DMS114 treated with DMSO at 0.1 percent for 48 hours (cell line): ENCODE data around the gene CRABP2.
A peak's percentile ranks its signal among the peaks of the same experiment; 100 is the strongest.

Source experiments
- DNase-seq: peaks from one replicate; lab custom pipeline; 2025; ENCODE audit not compliant: unreplicated experiment; lab: John Stamatoyannopoulos, UW

CRABP2 gene

DNA sequence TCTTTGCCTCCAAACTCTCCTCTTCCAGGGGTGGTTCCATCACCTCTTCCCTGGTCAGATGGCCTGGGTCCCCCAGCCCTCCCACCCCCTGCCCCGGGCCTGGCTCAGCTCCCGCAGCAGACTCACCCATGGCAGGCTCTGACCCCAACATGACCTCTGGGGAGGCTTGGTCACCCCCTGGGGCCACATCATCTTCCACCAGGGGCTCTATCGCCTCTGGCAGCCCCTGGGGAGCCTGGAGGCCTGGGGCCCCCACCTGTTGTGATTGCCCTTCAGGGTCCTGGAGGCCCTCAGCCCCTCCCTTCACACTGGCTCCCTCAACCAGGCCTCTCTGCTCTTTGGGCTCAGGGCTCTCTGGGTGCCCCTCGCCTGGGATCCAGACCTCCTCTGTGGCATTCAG lies 34.6 kb downstream of the CRABP2 start:
- DNase-seq: no peak

DNA sequence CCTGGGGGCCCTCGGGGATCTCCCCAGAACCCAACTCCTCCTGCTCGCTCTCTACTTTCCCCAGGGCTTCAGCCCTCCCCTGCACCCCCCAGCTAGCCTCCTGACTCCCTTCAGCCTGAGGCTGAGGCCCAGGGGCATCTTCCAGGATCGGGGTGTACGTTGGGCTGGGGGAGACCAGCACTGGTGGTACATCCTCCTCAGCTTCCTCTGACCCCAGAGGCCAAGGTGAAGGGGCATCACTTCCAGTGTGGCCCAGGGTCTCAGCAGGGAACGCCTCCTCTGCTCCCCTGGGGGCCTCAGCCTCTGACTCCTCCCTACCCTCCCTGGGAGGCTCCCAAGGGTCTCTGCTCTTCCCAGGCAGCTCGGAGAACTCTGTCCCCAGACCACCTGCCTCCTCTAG lies 35.0 kb downstream of the CRABP2 start:
- no peak for DNase-seq

DNA sequence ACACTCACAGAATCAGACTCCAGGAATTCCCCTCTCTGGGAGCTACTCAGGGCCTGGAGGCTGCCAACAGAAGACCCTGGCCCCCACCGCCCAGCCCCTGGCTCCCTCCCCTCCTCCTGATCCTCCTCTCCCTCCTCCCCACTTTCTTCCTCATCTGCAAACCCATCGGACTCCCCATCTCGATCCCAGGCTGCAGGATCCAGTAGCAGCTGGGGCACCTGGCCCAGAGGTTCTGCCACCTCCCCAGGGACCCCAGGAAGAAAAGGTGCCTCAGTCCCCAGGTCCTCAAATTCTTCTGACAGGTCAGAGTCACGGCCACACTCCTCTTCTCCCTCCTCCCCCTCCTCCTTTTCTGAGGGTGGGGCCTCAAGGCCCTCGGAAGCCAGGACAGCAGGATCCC lies 35.6 kb downstream of the CRABP2 start:
- no peak for DNase-seq

DNA sequence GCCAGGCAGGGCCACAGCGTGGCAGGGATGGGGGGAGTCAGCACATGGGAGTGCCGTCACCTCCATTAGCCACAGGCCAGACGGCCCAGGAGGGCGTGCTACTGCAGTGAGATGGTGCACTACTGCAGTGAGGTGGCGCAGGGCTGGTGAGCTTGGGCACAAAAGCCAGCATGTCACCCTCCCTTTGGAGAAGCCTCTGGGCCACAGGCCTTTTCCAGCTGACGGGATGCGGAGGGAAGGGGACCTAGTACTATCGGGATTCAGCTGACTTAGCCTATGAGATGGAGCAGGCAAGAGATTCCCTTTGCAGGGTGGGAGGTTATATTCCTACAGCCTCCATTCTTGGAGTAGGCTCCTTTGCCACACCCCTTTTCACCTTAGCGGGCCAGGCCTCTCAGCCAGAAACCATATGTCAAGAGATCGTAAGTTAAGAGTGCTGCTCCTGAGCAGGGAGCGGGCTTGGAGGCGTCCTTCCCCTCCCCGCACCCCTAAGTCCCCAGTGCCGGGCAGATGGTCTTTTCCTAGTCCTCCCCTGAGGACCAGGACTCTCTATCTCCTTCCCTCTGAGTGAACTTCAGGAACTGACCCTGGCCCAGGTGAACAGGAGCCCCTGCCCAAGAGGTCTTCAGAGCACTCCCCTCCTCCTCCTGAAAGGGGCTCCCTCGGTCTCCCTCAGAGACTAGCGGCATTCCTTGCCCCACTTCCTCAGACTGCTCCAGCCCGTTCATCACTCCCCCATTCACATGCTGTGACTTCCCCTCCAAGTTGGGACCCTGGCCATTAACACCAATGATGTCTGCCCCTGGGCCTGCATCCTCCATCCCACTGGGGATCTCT lies 36.4 kb downstream of the CRABP2 start:
- DNase-seq: no peak

DNA sequence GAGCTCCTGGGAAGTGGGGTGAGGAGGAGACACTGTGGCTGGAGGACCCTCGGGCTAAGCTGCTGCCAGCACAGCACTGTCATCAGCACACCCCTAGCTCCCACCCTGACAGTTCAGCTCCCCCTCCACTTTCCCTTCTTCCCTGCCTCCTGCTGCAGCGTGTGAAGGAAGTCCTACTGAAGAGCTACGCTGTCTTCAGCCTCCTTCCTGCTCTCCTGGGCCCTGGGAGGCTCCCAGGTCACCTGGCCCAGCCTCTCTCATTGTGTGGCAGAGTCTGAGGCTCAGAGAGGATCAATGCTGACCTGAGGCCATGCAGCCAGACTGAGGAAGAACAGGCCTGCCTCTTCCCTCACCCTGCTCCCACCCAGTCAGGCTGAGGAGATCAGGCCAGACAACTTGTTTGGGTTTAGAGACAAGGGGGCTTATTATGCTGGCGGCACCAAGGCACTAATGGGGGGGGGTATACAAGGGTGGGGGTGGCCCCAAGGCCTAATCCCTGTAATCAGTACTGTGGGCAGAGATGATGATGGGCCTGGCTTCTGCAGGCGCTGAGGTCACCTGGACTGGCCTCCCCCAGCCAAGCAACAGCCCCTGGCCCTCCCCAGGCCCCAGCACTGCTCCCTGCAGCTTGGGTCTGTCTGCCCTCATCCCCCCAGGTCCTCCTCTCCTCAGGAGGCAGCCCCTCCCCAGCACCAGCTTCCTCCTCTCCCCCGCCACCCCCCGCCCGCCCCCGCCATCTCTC lies 37.2 kb downstream of the CRABP2 start:
- DNase-seq: no peak

DNA sequence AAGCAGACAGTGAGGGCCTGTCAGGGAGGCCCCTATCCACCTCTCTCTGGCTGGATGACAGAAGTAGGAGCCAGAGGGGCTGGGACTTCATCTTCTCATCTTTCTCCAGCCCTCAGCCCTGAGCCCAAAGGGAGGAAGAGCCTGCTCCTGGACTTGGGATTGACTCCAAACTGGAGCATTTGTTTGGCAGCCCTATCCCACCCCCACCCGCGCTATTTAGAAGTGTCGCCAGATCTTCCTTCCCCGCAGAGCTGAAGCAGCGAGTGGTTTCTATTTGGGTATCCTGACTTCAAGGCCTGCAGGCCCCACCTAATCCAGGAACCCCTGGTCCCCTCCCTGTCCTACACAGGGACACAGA lies 37.8 kb downstream of the CRABP2 start:
- no peak for DNase-seq

DNA sequence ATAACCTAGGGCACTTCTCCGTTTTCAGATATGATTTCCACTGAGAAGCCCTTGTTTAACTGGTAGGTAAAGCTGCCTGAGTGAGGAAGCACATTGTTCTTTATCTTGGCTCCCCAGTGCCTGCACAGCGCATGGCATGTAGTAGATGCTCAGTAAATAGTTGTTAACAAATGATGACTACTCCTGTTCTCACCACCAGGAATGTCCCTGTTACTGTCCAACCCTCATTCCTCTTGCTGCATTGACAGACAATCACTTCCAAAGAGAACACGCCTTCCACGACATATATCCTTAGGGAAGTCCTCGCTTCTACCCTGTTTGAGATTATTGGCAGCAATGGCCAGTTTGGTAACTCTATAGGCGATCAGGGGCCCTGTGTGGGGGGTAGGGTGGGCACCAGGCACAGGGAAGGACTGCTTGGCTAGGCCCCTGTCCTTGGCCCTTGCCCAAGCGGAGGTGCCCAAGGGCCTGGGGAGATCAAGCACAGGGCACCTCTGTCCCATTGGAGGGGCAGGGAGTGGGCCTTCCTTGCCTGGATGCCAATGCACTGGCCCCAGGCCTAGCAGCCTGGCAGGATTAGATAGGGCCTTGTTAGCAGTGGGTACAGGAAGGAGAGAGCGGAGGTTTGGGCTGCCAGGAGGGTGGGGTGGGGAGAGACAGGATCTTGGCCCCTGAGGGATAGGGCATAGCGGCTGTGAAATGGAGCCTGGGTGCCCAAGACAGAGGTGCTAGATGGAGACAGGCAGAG lies 38.3 kb downstream of the CRABP2 start:
- no peak for DNase-seq

DNA sequence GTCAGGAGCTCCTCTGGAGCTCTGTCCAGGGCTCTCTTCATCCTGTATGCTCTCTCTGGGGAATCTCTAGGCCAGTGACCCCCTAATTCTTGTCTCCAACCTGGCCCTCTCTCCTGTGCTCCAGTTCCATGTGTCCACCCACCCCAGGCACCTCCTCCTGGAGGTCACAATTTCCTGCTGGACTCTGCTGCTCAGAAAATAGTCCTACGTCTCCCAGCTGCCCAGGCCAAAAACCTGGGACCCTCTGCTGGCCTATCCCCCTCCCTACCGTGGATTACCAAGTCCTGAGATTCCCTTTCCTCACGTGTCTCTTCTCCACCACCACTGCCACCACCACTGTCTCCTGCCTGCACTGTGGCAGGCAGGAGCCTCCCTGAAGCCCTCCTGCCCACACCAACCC lies 39.8 kb downstream of the CRABP2 start:
- DNase-seq: no peak

DNA sequence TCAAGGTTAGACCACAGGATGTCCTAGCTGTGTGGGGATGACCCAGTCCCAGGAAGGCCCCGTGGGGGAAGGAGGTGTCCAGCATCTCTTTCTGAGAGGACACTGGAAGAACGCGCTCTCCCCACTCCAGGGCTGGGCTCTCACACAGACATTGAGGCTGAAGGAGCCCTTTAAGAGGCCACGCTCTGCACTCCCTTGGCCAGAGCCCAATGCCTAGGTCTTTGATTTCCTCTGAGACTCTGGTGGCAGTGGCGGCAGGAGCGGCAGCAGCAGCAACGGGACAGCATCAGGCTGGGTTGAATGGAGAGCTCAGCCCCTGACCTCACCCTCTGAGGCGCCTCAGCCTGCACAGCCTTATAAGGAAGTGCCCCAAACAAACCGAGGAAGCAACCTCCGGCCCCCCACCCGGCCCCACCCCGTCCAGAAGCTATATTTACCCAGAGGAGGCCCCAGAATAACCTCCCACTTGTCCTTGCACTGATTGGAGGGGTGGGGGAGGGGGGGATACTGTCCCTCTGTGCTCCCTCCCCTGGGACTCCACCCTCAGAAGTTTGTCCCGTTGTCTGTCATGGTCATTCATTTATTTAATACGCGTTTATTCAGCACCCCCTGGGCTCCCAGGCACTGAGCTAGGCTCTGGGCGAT lies 40.5 kb downstream of the CRABP2 start:
- DNase-seq: no peak

DNA sequence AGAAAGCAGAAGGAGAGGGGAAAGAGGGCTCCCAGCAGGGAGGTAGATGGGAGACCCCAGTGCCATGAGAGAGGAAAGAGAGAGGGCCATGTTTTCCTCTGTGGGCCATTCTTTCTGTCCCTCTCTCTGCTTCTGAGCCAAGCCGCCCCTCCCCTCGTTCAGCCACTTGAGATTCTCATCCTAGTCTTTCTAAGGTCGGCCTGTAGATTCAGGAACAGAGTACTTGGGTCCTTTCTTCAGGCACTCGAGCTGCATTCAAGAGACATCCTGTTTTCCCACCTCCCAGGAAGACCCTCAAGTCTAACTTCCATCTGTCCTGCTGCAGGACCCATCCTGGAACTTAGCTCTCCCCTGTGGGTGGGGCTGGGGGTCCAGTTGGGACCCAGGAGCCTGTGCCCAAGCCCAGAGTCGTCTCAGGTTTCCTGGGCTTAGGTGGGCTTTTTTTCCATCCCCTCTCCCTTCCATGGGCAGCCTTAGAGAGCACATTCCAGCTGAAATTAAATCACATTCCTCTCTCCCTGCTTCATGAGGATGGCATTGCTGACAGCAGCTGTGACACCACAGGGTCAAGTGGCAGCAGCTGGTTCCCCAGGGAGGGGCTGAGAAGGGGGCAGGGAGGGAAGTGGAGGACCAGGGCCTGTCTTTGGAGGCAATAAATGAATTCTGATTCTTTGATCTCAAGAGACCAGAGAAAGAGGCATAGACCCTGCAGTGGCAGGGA lies 41.2 kb downstream of the CRABP2 start:
- no peak for DNase-seq

DNA sequence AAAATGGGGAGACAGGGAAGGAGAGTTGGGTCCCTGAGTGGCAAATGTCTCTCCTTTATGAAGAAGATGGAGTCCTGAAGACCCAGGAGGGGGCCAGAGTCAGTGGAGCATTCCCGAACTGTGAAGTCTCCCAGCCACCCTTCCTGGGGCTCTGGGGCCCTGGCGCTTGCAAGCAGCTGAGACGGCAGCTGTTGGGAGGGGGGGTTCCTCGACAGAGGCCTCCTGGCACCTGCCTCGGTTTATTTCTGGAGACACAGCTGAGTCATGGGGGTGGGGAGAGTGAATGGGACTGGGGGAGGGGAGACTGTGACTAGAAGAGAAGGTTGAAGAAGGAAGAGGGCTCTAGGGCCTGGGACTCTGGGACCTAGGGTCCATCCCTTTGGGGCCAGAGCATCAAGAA lies 42.2 kb downstream of the CRABP2 start:
- no peak for DNase-seq

DNA sequence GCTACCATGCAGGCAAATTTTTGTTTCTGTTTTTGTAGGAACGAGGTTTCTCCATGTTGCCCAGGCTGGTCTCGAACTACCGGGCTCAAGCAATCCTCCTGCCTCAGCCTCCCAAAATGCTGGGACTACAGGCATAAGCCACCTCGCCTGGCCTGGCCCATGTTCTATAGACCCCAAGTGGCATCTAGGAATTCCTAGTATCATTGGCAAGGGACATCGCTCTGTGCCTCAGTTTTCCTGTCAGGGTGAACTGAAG lies 42.7 kb downstream of the CRABP2 start:
- no peak for DNase-seq

DNA sequence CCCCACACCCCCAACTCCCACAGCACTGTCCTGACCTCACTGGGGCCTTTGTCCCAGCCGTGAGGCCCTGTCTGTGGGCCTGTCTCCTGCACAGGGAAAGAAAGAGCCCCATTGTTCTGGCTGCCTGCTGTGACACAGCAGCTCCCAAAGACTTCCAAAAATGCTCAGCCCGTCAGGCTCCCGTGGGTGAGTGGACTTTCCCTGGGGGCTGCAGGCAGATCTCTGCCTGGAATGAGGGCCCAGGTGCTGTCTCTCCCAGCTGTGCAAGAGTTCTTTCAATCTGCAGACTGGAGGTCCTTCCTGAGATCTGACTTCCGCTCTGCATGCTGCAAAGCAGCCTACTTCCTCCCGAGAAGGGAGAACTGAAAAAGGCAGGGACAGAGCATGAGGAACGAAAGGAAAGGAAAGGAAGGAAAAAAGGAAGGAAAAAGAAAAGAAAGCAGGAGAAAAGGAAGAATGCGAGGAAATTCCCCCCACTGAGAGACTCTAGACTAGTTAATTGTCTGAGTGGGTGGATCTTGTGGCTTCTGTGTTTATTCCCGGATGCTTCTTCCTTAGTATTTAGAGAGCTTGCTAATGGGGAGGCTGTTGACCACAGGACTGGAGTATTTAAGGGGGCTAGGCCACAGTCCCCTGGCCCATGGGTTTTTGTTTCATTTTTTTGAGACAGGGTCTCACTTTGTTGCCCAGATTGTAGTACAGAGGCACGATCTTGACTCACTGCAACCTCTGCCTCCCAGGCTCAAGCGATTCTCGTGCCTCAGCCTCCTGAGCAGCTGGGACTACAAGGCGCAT lies 43.2 kb downstream of the CRABP2 start:
- no peak for DNase-seq

DNA sequence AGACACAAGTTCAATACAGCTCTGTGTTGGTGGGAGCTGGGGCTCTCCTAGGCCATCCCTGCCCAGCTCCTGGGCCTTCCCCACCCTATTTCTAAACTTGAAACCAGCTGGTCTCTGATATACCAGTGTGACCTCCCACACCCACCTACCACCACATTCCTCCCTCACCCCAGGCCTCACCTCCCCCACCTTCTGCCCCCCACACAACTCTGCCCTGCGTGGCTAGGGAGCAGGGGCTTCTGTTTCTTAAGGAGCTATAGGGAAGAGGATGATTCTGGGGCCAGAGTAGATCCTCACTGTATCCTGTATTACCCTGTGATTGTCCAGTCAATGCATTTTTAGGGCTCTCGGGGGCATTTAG lies 44.7 kb downstream of the CRABP2 start:
- no peak for DNase-seq

DNA sequence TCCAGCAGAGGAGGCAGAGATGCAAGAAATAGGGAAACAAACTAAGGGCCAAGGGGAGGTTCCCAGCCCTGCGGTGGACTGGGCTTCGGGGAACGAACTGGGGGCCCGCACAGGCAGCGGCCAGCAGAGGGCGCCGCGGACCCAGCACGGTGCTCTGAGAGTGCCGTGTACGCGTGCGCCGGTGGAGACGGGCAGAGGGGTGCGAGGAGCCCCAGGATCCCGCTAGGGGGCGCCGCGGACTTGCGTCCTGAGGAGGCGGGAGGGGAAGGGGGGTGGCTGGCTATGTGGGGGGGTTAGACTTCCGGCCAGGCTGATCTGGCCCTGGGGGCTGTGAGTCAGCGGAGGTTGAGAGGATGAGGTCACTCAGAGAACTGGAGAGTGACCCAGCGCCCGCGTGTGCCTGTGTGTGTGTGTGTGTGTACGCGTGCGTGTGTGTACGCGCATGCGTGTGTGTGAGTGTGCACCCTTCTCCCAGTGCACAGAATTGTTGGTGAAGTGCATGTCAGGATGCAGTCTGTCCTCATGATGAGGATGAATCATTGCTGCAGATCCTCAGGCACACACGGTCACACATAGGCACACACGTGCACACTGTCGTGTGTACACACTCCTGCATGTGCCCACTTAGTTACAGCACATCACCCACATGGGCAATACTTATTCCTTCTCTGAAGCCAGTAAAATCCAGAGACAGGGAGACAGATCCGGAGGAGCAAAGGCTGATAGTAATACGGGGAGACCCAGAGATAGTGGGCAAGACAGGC lies 45.2 kb downstream of the CRABP2 start:
- peak; percentile 92 for DNase-seq

DNA sequence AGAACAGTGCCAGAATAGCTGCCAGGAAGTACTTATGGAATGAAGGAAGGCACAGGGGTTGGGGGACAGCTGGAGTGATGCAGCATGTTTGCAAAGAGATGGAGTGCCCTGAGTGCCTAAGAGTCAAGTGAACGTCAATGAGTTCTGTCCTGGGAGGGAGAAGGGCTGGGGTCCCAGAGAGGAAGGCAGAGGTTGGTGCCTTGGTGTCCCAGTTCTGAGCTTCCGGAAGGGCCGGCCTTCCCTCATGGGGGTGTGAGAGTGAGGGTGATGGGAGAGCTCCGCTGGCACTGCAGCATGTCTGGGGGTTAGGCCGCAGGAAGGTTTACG lies 45.8 kb downstream of the CRABP2 start:
- DNase-seq: no peak

DNA sequence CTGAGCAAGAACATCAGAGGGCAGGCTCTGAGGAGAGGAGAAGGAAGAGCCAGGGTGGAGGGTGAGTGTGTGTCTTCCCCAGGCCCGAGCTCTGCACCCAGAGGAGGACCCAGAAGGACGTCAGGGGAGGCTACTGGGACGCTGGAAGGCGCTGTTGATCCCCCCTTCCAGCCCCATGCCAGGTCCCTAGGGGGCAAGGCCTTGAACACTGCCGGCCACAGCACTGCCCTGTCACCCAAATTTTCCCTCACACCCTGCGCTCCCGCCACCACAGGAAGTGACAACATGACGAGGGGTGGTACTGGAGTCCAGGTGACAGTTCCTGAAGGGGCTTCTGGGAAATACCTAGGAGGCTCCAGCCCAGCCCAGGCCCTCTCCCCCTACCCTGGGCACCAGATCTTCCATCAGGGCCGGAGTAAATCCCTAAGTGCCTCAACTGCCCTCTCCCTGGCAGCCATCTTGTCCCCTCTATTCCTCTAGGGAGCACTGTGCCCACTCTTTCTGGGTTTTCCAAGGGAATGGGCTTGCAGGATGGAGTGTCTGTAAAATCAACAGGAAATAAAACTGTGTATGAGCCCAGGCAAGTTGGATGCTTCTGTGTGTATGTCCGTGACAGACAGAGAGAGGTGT lies 46.3 kb downstream of the CRABP2 start:
- DNase-seq: no peak

DNA sequence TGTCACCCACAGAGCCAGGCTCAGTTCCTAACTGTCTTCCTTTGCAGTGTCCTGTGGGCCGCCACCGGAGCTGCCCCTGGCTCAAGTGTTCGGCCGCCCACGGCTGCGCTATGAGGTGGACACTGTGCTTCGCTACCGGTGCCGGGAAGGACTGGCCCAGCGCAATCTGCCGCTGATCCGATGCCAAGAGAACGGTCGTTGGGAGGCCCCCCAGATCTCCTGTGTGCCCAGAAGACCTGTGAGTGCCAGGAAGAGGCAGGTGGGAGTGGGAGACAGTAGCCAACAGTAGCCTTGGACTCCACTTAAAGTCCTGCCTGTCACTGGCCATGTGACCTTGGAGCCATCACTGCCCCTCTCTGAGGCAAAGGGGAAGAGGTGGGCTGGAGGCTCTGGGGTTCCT lies 46.9 kb downstream of the CRABP2 start:
- DNase-seq: no peak

DNA sequence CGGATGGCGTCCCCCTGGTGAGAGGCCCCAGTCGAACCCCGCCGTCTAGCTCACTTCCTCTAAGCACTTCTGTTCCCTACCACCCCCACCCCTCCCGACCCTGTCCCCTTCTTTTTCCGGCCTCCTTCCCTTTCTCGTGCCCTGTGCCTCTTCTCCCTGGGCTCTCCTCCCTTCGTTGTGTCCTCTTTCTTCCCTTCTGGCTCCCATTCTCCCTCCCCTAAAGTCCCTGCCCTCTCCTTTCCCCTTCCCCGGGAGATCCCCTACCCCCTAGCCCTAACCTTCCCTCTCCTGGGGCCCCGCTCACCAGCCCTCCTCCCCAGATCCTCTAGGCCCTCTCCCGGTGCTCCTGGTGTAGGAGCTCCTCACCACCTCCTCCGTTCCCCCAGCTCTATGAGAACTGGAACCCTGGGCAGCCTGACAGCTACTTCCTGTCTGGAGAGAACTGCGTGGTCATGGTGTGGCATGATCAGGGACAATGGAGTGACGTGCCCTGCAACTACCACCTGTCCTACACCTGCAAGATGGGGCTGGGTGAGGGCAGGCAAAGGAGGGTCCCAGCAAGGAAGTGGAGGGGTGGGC lies 47.6 kb downstream of the CRABP2 start:
- DNase-seq: no peak
